ENCODE data around the gene HIRIP3. TPM values are rescaled to one million over a fixed set of nuclear protein-coding genes. Genes with fewer than 3 reads are reported as not detected.
"Not testable (repeated sequence)": the region's sequence is repeated elsewhere in the genome, so short reads cannot be mapped to it uniquely, and the experiment has no call there.

Gene HIRIP3
- polyA plus RNA-seq, 1 donor (not counting 4 experiments of a cell fraction or from before 2014, with no cell fraction given) = 4.1 TPM

- dilution Hi-C loops (cut with MboI; ENCODE audit: extremely low pct_ligation_motif_present, low sequenced_read_pairs) = no loop called here
- no peak for DNase-seq (ENCODE audit: low read depth, low spot score)
- Histone ChIP-seq H3K36me3 (ENCODE audit: control insufficient read depth in 2 of 2, extremely low read depth in 1 of 2, insufficient read depth in 2 of 2, low read length in 2 of 2) (no peaks in the 10 kb centered on the region), H3K4me2 (ENCODE audit: control insufficient read depth, extremely low read depth, insufficient read depth, low read depth, low read length) (no peak overlapping the region), H3K27me3 (ENCODE audit: control insufficient read depth, extremely low read depth, insufficient read depth, low read length) (no peaks in the 10 kb centered on the region), H3K9me1 (ENCODE audit: control insufficient read depth, extremely low read depth, insufficient read depth, low read length) (no peaks in the 10 kb centered on the region), H3K9ac (ENCODE audit: control insufficient read depth, extremely low read depth, insufficient read depth, low read length) (no peak overlapping the region), H3K4me1 (ENCODE audit: control insufficient read depth, extremely low read depth, insufficient read depth, low read length) (peaks cover 4% of the 10 kb centered on the region), H3K9me3 (ENCODE audit: control insufficient read depth, low read depth, low read length) (no peaks in the 10 kb centered on the region), H3K27ac (ENCODE audit: control insufficient read depth, insufficient read depth, low read length) (no peak overlapping the region), H4K20me1 (ENCODE audit: control insufficient read depth, extremely low read depth, insufficient read depth, low read length) (no peaks in the 10 kb centered on the region), H3K79me2 (ENCODE audit: control insufficient read depth, insufficient read depth, low read length) (no peaks in the 10 kb centered on the region), H3K4me3 (ENCODE audit: control insufficient read depth in 2 of 3, extremely low read depth in 1 of 3, insufficient read depth in 2 of 3, low read depth in 1 of 3, low read length in 3 of 3) (no peak overlapping the region), H2AFZ (ENCODE audit: control insufficient read depth, low read length) (no peak overlapping the region)
- TF ChIP-seq EZH2 (IDR thresholded peaks at IDR 0.05; ENCODE audit: low read length) (no peak), CTCF (optimal IDR thresholded peaks at IDR 0.05 in 1 of 3, IDR thresholded peaks at IDR 0.05 in 1 of 3, conservative IDR thresholded peaks at IDR 0.05 in 1 of 3; ENCODE audit: extremely low read depth in 1 of 3, insufficient read depth in 2 of 3, low read length in 3 of 3) (no peak)
- FAIRE-seq = no peak
Measured at GRCh38 chr16:30018731-30019158, 23.3 kb upstream of the HIRIP3 start.

- H4K20me1 ChIP-seq (ENCODE audit: control insufficient read depth, extremely low read depth, insufficient read depth, low read length); H3K27me3 ChIP-seq (ENCODE audit: control insufficient read depth, extremely low read depth, insufficient read depth, low read length); DNase-seq (ENCODE audit: low read depth, low spot score); H3K9me1 ChIP-seq (ENCODE audit: control insufficient read depth, extremely low read depth, insufficient read depth, low read length); H3K79me2 ChIP-seq (ENCODE audit: control insufficient read depth, insufficient read depth, low read length); H3K9ac ChIP-seq (ENCODE audit: control insufficient read depth, extremely low read depth, insufficient read depth, low read length); H3K4me3 ChIP-seq (ENCODE audit: control insufficient read depth in 2 of 3, extremely low read depth in 1 of 3, insufficient read depth in 2 of 3, low read depth in 1 of 3, low read length in 3 of 3); H3K36me3 ChIP-seq (ENCODE audit: control insufficient read depth in 2 of 2, extremely low read depth in 1 of 2, insufficient read depth in 2 of 2, low read length in 2 of 2); FAIRE-seq; H3K27ac ChIP-seq (ENCODE audit: control insufficient read depth, insufficient read depth, low read length); H2AFZ ChIP-seq (ENCODE audit: control insufficient read depth, low read length); H3K4me1 ChIP-seq (ENCODE audit: control insufficient read depth, extremely low read depth, insufficient read depth, low read length); dilution Hi-C loops (cut with MboI; ENCODE audit: extremely low pct_ligation_motif_present, low sequenced_read_pairs); H3K9me3 ChIP-seq (ENCODE audit: control insufficient read depth, low read depth, low read length); H3K4me2 ChIP-seq (ENCODE audit: control insufficient read depth, extremely low read depth, insufficient read depth, low read depth, low read length): not testable (repeated sequence)
Measured at GRCh38 chr16:30017937-30018336, 22.5 kb upstream of the HIRIP3 start.

- H3K9me1 ChIP-seq (ENCODE audit: control insufficient read depth, extremely low read depth, insufficient read depth, low read length) = no peaks in the 10 kb centered on the region
- no peak for TF ChIP-seq EZH2 (IDR thresholded peaks at IDR 0.05; ENCODE audit: low read length)
- no peak for TF ChIP-seq CTCF (optimal IDR thresholded peaks at IDR 0.05 in 1 of 3, IDR thresholded peaks at IDR 0.05 in 1 of 3, conservative IDR thresholded peaks at IDR 0.05 in 1 of 3; ENCODE audit: extremely low read depth in 1 of 3, insufficient read depth in 2 of 3, low read length in 3 of 3)
- no peaks in the 10 kb centered on the region for H3K9me3 ChIP-seq (ENCODE audit: control insufficient read depth, low read depth, low read length)
- no peak overlapping the region for H3K9ac ChIP-seq (ENCODE audit: control insufficient read depth, extremely low read depth, insufficient read depth, low read length)
- no peak overlapping the region for H2AFZ ChIP-seq (ENCODE audit: control insufficient read depth, low read length)
- peaks cover 4% of the 10 kb centered on the region for H3K4me1 ChIP-seq (ENCODE audit: control insufficient read depth, extremely low read depth, insufficient read depth, low read length)
- no peak overlapping the region for H3K4me3 ChIP-seq (ENCODE audit: control insufficient read depth in 2 of 3, extremely low read depth in 1 of 3, insufficient read depth in 2 of 3, low read depth in 1 of 3, low read length in 3 of 3)
- H3K79me2 ChIP-seq (ENCODE audit: control insufficient read depth, insufficient read depth, low read length) = no peaks in the 10 kb centered on the region
- dilution Hi-C loops (cut with MboI; ENCODE audit: extremely low pct_ligation_motif_present, low sequenced_read_pairs) = no loop called here
- H4K20me1 ChIP-seq (ENCODE audit: control insufficient read depth, extremely low read depth, insufficient read depth, low read length) = no peaks in the 10 kb centered on the region
- peaks cover 3% of the 10 kb centered on the region for H3K27me3 ChIP-seq (ENCODE audit: control insufficient read depth, extremely low read depth, insufficient read depth, low read length)
- no peak for FAIRE-seq
- H3K4me2 ChIP-seq (ENCODE audit: control insufficient read depth, extremely low read depth, insufficient read depth, low read depth, low read length) = no peak overlapping the region
- no peak overlapping the region for H3K27ac ChIP-seq (ENCODE audit: control insufficient read depth, insufficient read depth, low read length)
- no peak for DNase-seq (ENCODE audit: low read depth, low spot score)
- H3K36me3 ChIP-seq (ENCODE audit: control insufficient read depth in 2 of 2, extremely low read depth in 1 of 2, insufficient read depth in 2 of 2, low read length in 2 of 2) = no peaks in the 10 kb centered on the region
Measured at GRCh38 chr16:30017277-30017656, 21.9 kb upstream of the HIRIP3 start.
